Effector CD8-positive, alpha-beta T cell (primary cell): ENCODE data around the gene DPP4.

Experiments used
- DNase-seq: peaks from one replicate; lab custom pipeline; 2025; lab: John Stamatoyannopoulos, UW

Gene DPP4

DNA sequence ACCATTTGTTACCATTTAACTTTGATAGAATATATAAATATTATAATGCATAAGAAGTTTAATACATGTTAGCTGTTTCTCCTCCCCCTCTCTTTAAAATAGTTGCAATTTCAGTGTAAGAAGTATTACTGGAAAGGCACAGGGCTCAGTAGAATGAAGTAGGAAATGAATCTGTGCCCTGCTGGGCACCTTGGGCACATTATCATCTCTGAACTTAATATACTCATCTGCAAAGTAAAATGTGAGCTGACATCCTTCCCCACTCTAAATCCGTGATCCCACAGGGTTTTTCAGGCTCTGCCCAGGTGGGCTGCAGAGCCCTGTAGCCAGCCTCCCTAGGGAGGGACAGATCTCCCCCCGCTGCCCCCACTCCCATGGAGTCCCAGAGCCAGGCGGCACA, 56.8 kb downstream of the DPP4 start:
- DNase-seq, result no peak

GRCh38 chr2:162016080-162016479, 57.9 kb downstream of the DPP4 start:
- no peak for DNase-seq

DNA sequence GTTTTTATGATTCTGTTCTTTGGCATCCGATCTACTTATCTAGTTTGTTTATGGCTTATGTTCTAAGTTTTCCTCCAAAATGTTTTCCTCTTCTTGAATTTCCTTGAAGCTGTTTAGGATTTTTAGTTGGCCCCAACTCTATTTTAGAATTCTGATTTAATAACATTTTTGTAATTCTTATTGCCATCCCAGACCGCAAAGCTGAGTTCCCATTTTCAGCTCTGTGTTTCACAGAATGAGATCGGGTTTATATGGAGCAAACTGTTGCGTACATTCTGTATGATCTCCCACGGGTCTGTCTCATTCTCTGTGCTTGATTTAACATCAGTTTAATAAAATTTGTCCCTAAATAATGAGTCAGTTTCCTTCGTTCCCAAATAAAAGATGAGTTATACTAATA, 59.3 kb downstream of the DPP4 start:
- DNase-seq, result no peak

- no peak for DNase-seq
These were observed 60.2 kb downstream of the DPP4 start for GRCh38 chr2:162013514-162014475.

DNA sequence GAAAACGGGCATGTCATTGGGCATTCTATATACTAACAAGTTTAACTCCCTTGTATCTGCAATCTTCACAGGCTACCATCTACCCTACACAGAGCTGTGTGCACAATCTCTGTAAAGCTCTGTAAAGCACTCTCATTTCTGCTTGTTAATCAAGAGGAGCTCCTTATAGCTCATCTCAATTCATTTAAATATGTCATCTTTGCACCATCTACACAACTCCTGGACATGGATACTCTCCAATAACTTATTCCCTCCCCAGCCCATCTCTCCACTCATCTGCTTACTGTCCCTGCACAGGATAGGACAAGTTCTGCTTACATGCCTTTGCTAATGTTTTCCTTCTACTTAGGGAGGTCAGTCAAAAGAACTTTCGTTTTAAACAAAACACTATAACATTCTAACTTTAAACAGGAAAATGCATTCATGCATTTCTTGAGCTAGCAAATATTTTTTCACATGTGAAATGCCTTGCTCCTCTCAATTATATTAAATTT, 61.4 kb downstream of the DPP4 start:
- no peak for DNase-seq

- DNase-seq, result no peak
These were observed 62.1 kb downstream of the DPP4 start for GRCh38 chr2:162011706-162012564.

DNA sequence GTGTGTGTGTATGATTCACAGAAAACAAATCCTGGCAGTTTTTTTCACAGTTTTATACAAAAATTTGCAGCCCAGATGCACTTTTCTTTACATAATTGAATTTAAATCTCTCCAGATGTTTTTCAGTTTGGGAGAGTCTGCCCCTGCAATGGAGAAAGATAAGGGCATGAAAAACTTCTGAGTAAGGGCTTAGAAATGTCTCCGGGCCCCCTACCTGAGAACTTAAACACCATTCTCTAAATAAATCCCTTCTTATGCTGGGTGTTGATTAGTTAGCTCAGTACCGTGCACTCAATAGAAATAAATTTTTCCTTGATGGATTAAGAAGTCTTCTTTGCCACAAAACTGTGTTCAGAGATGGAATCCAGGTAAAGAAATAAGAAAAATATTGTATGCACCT, 64.5 kb downstream of the DPP4 start:
- no peak for DNase-seq

GRCh38 chr2:162007447-162008040, 66.5 kb downstream of the DPP4 start:
- DNase-seq, result no peak

- no peak for DNase-seq
These were observed 67.7 kb downstream of the DPP4 start for GRCh38 chr2:162006337-162006736.

DNA sequence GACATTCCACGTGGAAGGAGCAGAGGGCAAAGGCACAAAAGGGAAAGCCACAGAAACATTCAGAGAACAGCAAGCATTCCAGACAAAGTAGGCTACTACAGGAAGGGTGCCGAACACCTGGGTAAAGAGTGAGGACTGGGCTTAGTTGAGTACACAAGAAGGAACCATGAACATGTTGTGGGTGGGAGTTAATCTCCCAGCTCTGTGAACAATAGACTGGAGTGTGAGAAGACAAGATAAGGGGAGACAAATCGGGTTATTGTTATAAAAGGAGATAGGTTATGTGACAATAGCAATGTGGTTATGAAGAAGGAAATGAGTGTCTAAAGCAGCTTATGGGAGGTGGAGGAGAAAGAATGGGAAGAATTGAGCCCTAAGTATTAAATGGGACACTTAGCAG, 70.0 kb downstream of the DPP4 start:
- no peak for DNase-seq

DNA sequence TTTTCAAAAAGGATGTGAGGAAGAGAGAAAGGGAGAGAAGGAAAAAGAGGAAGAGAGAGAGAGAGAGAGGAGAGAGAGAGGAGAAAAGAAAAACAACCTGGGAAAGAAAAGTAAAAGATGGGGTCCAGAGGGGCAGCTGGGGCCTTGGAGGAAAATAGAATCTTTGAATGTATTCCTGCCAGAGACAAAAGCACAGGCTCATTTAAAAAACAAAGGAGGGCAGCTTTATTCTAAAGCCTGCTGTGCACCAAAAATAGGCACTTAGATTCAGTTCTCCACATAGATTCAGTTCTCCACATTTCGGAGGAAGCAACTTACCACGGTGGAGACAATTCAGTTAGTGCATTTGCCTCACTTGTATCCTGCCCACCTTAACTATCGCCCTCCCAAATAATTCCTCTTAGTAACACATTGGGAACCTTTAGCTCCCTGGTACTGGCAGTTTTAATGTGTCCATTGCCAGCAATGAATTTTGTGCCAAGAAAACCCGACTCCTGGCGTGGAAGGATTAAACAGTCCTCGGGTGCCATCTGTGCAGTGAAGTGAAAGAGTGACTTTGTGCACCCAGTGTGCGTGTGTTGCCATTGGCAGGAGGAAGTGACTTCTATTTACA, 71.3 kb downstream of the DPP4 start:
- DNase-seq, result no peak

DNA sequence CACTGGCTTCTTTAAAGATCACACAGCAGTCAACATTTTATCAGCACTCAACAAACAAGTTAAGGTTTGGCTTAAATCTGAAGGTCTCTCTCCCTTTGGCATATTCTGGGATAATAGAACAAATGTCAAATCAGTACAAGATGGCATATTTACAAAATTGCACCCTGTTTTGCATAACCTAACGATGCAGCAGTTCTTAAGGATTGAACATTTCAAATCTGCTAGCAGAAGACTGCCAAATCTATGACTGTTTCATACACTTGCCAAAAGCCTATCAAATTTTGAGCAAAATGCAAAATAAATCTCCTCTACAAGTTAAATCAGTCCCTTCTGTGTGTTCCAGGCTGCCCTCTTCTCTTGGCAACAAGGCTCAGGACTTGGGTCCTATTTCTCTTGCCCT, 73.6 kb downstream of the DPP4 start:
- DNase-seq, result no peak

DNA sequence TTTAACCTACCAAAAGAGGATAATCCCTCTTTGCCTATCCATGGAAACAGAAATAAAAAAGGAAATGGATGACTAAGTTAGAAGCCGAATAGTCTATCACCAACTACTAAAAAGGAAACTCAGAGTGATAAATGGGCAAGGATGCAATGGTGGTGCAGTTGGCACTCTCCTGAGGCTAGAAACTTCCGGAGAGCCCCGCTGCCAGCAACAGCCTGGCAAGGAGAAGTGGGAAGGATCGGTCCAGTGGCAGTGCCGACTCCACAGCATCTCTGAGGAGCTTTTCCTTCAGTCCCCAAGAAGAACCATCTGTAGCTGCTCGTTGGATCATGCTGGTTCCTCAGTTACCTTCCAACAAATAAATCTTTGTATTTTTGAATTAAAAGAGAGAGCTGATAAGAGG, 74.7 kb downstream of the DPP4 start:
- DNase-seq, result no peak

GRCh38 chr2:161998857-161999256, 75.2 kb downstream of the DPP4 start:
- no peak for DNase-seq

GRCh38 chr2:161997916-161998471, 76.0 kb downstream of the DPP4 start:
- DNase-seq, result no peak

GRCh38 chr2:161995553-161996016, 78.4 kb downstream of the DPP4 start:
- DNase-seq, result no peak

- DNase-seq, result no peak
These were observed 79.1 kb downstream of the DPP4 start for GRCh38 chr2:161994761-161995520.

GRCh38 chr2:161992531-161992930, 81.5 kb downstream of the DPP4 start:
- DNase-seq, result peak; percentile 16

DNA sequence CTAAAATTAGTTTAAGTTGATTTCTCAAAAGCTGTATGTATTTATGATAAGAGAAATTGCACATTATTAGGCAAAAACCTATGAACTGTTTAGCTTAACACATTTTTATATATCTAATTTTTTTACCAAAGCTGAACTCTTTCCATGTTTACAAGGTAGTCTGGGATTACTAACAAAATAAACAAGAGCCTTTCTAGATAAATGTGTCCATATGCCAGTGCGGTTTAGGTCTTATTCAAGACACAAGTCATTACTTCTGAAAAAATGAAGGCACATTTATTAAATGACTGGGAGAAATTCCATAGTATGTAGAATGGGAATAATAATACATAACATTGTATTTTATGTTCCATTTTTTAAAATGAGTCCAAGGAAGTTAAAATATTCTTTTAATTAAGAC, 82.0 kb downstream of the DPP4 start:
- no peak for DNase-seq

- no peak for DNase-seq
These were observed 83.3 kb downstream of the DPP4 start for GRCh38 chr2:161990741-161991140.

GRCh38 chr2:161990036-161990435, 84.0 kb downstream of the DPP4 start:
- DNase-seq, result no peak
